HG03520 (cell line): ENCODE data around the gene SNCG.
"Not testable (repeated sequence)": the region's sequence is repeated elsewhere in the genome, so short reads cannot be mapped to it uniquely, and the experiment has no call there.

Experiments used
- ATAC-seq: cut with Tn5 transposase; IDR thresholded peaks from one replicate; pipeline ENCODE4 v1.9.1; 2021; ENCODE audit warnings: mild to moderate bottlenecking, moderate library complexity; ENCODE audit not compliant: unreplicated experiment

The SNCG gene

GRCh38 chr10:86972613-86973380, 14.4 kb downstream of the SNCG start:
- ATAC-seq: no peak

- no peak for ATAC-seq
Observed at GRCh38 chr10:86974484-86974883, 16.1 kb downstream of the SNCG start.

GRCh38 chr10:86976362-86977056, 18.1 kb downstream of the SNCG start:
- ATAC-seq: no peak

GRCh38 chr10:86978457-86978856, 20.1 kb downstream of the SNCG start:
- not testable (repeated sequence) for ATAC-seq

- ATAC-seq: no peak
Observed at GRCh38 chr10:86979296-86979818, 21.0 kb downstream of the SNCG start.

DNA sequence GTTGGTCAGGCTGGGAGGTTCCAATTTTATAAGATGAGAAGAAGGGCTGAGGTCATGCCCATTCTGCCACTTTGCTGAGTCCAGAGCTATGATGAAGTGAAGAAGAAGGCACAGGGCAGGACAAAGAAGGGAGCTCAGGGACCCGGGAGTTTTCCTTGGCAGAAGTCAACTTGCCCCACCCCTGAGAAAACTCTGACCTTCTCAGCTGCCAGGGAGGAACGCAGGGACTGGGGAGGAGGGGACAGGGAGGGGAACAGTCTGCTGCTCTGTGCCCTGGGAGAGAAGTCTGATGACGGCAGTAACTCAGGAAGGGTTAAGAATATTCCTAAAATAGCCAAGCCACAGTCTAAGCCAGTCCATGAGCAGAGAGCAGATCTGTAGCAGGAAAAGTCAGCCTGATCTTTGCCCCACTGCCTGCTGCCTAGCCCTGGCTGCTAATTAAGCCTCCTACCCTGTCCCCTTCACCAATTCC, 21.6 kb downstream of the SNCG start:
- ATAC-seq: no peak

- ATAC-seq: not testable (repeated sequence)
Observed at GRCh38 chr10:86981020-86981419, 22.6 kb downstream of the SNCG start.

DNA sequence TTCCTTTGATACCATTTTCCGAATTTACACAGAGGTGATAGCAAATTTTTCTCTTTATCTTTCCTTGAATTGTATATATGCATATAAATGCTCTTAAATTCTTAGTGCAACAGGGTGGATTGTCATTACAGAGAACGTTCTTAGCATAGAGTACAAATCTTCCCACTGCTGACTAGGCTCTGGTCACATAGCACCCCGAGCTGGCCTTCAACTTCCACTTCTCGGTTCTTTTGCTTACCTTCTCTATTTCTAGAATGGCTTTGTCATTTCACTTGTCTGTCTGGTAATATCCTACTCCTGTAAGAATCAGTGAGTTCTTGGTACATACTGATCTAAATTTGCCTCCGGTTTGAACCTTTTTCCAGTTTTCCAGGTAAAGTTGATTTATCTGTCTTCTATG, 23.3 kb downstream of the SNCG start:
- ATAC-seq: no peak

DNA sequence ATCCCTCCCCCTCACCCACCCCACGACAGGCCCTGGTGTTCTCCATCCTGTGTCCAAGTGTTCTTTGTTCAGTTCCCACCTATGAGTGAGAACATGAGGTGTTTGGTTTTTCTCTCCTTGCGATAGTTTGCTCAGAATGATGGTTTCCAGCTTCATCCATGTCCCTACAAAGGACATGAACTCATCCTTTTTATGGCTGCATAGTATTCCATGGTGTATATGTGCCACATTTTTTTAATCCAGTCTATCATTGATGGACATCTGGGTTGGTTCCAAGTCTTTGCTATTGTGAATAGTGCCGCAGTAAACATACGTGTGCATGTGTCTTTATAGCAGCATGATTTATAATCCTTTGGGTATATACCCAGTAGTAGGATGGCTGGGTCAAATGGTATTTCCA, 26.1 kb downstream of the SNCG start:
- ATAC-seq: not testable (repeated sequence)

- ATAC-seq: no peak
Observed at GRCh38 chr10:86988520-86988919, 30.1 kb downstream of the SNCG start.

DNA sequence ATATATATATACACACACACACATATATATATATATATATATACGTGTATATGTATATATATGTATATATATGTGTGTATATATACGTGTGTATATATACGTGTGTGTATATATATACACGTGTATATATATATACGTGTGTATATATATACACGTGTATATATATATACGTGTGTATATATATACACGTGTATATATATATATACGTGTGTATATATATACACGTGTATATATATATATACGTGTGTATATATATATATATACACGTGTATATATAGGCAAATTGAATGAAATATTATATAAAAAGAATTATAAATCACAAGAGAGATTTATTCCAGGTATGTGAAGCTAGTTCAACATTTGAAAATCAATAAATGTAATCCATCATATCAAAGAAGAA, 33.0 kb downstream of the SNCG start:
- ATAC-seq: not testable (repeated sequence)

DNA sequence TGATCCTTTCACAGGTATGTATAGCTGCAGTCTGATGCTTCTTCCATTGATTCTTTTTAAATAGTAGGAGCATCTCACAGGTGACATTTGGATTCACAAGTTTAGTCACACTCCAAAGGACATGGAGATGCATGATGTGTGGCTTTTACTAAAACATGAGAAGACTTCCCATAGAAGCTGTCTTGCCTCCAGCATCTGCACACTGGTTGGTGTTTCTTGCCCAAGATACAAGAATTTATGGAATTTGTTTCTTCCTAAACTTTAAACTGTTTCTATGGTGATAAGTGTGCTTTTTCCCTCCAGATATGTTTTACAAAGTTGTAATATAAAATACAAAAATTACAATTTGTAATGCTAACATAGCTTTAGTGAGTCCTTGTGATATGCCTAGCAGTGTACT, 34.1 kb downstream of the SNCG start:
- no peak for ATAC-seq

GRCh38 chr10:86992929-86993328, 34.5 kb downstream of the SNCG start:
- no peak for ATAC-seq

- not testable (repeated sequence) for ATAC-seq
Observed at GRCh38 chr10:86999802-87000403, 41.5 kb downstream of the SNCG start.

DNA sequence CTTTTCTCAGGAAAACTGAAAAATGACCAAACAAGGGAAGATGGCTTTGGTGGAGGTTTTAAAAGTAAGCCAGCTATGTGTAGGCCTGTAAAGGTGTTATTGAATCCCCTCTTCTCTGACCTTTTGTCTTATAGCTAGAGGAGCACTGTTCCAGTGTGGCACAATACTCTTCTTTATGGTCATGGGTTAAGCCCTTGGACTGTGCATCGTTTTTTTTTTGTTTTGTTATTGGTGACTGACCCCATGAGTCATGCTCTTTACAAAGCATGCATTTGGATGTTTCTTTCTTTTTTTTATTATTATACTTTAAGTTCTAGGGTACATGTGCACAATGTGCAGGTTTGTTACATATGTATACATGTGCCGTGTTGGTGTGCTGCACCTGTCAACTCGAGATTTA, 42.1 kb downstream of the SNCG start:
- ATAC-seq: no peak

- ATAC-seq: not testable (repeated sequence)
Observed at GRCh38 chr10:87007124-87007523, 48.7 kb downstream of the SNCG start.

DNA sequence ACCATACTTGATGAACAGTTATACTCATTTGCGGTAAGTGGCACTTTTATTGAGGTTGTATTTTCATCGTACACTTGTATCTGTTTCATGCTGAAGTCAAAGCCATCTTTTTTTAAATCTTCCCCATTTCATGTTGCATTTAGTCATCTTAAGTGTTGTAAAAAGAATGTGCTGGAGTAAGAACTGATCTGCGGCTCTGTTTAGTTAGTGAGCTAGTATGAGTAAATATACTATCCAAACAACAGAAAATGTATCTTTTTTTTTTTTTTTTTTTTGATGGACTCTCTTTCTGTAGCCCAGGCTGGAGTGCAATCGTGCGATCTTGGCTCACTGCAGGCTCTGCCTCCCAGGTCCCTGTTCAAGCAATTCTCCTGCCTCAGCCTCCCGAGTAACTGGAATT, 49.3 kb downstream of the SNCG start:
- not testable (repeated sequence) for ATAC-seq

- not testable (repeated sequence) for ATAC-seq
Observed at GRCh38 chr10:87008303-87008702, 49.9 kb downstream of the SNCG start.

GRCh38 chr10:87009134-87009696, 50.8 kb downstream of the SNCG start:
- ATAC-seq: not testable (repeated sequence)
